ENCODE measurements around the gene CERT1.

The CERT1 gene

DNA sequence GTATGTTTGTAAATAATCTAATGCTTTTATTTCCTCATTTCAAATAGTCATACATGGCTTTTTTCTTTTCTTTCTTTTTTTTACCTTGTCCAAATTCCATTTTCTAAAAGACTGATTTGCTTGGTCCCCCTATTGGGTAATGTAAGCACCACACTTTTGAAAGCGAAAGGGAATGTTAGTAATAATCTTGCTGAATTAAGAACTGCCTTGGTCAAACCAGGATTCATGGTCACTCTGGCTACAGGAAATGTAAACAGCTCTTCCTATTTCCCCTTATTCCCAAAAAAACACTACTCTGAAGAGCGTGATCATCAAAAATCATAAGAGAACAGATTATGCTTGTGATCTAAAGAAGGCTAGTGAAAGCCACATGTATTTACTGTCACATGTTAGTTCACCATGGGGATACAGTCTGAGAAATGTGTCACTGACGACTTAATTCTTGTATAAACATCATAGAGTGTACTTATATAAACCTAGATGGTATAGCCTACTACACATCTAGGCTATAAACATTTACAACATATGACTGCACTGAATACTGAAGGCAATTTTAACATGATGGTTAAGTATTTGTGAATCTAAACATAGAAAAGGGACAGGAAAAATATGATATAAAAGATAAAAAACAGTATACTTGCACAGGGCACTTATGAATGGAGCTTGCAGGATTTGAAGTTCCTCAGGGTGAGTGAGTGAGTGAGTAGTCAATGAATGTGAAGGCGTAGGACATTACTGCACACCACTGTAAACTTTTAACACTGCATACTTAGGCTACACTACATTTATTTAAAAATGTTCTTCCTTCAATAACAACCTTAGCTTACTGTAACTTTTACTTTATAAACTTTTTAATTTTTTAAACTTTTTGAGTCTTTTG lies 99.1 kb downstream of the CERT1 start:
- in situ Hi-C loops (cut with HindIII; ENCODE audit: low sequenced_read_pairs) = no loop called here

DNA sequence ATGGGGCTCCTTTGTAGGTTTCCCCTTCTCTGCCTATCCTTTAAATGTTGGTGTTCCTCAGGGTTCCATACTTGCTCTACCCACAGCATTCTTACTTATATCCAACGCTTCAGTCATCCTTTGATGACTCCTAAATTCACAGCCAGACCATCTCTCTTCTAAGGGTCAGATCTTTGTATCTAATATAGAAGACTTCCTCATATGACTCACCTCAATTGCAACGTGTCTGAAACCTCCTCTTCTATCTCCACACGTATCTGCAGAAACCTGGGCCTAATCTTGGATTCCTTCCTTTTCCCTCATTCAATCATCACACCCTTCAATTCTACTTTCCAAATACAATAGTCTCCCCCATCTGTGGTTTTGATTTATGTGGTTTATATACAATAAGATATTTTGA lies 106.1 kb downstream of the CERT1 start:
- in situ Hi-C loops (cut with HindIII; ENCODE audit: low sequenced_read_pairs) = no loop called here

DNA sequence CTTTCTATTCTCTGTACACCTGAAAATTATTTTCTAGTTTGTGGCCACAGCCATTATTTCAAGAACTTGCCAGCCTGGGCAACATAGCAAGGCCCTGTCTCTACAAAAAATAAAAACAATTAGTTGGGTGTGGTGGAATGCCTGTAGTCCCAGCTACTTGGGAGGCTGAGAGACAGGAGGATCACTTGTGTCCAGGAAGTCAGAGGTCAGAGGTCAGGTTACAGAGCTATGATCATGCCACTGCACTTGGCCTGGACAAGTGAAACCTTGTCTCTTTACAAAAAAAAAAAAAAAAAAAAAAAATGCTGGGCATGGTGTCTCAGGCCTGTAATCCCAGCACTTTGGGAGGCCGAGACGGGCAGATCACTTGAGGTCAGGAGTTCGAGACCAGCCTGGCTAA lies 116.2 kb downstream of the CERT1 start:
- in situ Hi-C loops (cut with HindIII; ENCODE audit: low sequenced_read_pairs) = no loop called here

DNA sequence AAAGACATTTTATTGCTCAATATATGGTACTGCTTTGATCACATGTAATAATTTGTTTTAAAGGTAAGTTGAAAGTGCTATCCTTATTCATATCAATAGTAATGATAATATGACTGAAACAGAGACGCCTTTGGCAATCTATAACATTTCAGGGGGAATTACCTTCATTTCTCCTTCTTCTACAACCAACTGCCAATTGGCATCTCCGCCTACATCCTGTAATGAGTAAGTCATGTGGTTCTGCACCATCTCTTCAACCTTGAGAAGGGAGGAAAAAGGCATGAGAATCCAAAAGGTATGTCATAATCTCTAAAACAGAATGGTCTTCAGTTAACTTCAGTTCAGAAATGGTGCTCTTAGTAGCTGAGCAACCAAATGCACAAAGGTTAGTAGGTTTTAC lies 122.0 kb downstream of the CERT1 start:
- in situ Hi-C loops (cut with HindIII; ENCODE audit: low sequenced_read_pairs) = no loop called here

DNA sequence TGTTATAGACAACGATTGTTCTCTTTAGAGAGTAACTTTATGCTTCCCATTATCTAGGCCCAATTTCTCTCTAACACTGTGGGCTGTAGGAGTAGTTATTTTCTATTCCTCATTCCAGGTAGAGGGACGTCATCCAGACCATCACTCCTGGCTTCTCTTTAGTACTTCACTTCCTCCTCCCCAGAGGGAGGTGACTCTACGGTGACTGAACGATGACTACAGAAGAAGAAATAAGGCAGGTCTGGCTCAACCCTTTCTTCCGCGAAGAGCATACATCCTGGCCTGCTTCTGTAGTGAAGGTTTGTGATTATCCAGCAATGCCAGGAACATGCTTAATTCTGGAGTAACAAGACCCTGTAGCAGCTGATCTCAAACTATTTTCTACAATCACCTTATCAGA lies 123.6 kb downstream of the CERT1 start:
- in situ Hi-C loops (cut with HindIII; ENCODE audit: low sequenced_read_pairs) = no loop called here

DNA sequence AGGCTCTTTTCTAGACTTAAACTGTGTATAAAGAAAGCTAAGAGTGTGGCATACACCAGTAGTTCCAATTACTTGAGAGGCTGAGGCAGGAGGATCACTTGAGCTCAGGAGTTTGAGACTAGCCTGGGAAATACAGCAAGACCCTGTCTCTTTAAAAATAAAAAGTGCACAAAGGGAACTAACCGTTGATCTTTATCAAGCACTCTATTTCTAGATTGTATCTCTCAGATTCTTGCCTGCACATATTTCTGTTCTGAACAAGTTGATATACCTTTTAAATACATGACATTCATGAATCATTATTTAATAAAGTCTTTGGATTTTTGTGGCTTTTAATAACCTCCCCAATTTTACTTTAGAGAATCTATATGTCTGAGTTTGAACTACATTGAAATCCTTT lies 127.2 kb downstream of the CERT1 start:
- in situ Hi-C loops (cut with HindIII; ENCODE audit: low sequenced_read_pairs) = no loop called here

DNA sequence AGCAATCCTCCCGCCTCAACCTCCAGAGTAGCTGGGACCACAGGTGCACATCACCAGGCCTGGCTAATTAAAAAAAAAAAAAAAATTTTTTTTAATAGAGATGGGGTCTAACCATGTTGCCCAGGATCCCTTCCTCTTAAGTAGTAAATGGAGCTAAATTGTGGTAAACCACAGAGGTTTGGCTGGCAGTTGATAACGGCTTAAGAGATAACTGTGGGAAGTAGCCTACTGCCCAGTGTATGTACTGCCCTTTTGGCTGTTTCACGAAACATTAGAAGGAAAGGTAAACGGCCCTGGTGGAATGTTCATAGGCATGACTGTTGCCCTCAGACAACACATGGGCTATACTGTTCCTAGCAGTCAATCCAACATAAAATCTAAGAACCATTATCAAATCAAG lies 130.0 kb downstream of the CERT1 start:
- in situ Hi-C loops (cut with HindIII; ENCODE audit: low sequenced_read_pairs) = no loop called here

DNA sequence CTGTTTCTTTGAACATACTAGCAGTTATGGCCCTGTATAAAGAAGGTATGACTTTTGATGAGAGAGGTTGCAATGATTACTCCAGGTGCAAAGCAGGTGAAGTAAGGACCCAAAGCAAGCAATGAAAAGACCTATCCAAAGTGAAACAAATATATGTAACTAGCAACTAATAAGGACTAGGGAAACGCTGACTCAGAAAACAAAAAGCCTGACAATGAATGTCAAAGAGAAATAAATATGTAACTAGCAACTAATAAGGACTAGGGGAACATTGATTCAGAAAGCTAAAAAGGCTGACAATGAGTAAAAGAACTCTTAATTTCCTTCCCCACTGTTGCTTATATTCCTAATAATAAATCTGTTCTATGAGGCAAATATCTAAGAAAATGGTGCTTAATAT lies 131.3 kb downstream of the CERT1 start:
- in situ Hi-C loops (cut with HindIII; ENCODE audit: low sequenced_read_pairs) = no loop called here

DNA sequence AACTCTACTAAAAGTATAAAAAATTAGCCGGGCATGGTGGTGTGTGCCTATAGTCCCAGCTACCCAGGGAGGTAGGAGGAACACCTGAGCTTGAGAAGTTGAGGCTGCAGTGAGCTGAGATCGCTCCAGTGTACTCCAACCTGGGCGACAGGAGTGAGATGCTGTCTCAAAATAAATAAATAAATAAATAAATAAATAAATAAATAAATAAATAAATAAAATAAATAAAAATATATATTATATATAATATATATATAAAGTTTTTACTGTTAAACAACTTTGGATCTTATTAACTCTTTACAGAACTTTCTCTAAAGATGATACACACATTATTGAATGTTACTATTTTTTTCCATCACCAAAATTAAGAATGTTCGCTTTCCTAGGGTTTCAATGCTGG lies 136.0 kb downstream of the CERT1 start:
- in situ Hi-C loops (cut with HindIII; ENCODE audit: low sequenced_read_pairs) = no loop called here

DNA sequence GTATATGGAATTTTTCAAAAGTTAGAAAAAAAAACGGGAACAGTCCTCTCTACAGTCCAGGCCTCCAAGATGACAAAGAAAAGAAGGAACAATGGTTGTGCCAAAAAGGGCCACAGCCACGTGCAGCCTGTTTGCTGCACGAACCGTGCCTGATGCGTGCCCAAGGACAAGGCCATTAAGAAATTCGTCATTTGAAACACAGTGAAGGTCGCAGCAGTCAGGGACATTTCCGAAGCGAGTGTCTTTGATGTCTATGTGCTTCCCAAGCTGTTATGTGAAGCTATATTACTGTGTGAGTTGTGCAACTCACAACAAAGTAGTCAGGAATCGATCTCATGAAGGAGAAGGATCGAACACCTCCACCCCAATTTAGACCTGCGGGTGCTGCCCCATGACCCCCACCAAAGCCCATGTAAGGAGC lies 137.0 kb downstream of the CERT1 start:
- in situ Hi-C loops (cut with HindIII; ENCODE audit: low sequenced_read_pairs) = no loop called here

DNA sequence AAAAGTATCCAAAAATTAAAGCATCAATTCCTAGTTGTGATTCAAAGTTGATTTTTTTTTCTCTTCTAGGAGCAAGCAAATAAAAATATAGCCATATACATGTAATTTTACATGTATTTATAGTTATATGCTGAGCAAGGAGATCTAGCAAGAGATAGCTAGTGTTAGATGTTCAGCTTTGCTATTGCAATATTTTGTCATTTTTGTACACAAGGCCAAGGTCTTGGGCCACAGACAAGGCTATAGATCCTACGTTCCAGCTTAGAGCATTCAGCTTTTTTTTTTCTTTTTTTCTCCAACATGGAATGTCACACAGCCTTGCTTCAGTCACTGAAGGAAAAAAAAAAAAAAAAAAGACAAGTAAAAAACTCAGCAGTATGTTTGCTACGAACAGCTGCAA lies 137.6 kb downstream of the CERT1 start:
- in situ Hi-C loops (cut with HindIII; ENCODE audit: low sequenced_read_pairs) = no loop called here

DNA sequence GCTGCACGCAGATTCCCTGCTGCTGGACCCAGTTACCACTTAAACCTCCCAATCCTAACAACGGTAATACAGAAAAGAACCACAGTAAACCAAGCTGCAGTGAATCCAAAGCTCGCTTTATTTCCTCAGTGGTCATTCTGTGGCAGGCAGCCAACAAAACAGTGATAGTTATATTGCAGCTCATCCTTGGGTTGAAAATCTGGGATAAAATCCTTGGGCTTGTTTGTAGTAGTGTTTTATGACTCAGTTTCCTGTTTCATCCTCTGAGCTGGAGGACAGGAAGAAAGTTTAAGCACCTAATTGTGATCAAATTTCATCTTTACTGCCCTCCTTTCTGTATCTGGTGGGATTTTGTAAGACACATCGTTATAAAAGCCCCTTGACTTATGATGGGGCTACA lies 143.0 kb downstream of the CERT1 start:
- in situ Hi-C loops (cut with HindIII; ENCODE audit: low sequenced_read_pairs) = no loop called here

DNA sequence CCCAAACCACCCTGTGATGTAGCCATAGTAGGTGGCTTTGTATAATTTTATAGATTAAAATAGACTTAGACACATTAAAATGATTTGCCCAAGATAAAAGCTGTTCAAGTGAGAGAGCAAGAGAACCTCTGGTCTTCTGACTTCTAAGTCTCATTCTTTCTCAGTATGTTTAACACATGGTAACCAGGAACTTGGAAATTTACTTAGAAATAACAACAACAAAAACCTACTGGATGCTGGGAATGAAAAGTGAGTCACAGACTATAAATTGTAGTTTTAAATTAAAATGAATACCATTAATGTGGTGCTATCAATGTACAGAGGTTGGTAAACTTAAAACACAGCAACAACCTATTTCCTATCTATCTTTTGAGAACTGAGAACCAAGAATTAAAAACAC lies 144.0 kb downstream of the CERT1 start:
- in situ Hi-C loops (cut with HindIII; ENCODE audit: low sequenced_read_pairs) = no loop called here

DNA sequence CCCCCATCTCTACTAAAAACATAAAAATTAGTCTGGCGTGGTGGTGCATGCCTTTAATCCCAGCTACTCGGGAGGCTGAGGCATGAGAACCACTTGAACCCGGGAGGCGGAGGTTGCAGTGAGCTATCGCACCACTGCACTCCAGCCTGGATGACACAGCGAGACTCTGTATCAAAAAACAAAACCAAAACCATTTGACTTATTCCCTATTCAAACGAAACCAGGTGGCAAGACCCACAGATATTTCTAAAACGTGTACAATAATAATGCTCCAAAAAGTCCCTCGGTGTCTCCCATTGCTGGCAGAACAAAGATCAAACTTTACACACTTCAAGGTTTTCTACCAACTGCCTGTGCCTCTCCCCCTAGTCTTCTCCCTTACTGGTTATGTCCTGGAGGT lies 144.6 kb downstream of the CERT1 start:
- in situ Hi-C loops (cut with HindIII; ENCODE audit: low sequenced_read_pairs) = no loop called here

DNA sequence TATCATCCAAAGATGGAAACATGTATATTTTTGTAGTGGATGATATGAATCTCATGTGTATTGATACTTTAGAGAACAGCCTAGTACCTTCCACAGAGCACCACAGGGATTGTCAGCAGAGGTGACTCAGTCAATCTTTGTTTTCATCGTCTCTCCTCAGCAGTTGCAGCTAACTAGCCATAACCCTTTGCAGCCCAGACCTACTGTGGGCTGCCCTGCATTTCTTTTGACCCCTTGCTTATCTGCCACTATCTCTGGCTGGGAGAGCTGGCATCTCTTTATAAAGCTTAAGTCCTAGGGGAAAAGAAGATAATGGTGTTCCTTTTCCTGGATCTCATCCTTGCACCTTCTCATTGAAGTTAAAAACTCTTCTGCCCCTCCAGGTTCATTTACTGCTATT lies 145.7 kb downstream of the CERT1 start:
- in situ Hi-C loops (cut with HindIII; ENCODE audit: low sequenced_read_pairs) = no loop called here

DNA sequence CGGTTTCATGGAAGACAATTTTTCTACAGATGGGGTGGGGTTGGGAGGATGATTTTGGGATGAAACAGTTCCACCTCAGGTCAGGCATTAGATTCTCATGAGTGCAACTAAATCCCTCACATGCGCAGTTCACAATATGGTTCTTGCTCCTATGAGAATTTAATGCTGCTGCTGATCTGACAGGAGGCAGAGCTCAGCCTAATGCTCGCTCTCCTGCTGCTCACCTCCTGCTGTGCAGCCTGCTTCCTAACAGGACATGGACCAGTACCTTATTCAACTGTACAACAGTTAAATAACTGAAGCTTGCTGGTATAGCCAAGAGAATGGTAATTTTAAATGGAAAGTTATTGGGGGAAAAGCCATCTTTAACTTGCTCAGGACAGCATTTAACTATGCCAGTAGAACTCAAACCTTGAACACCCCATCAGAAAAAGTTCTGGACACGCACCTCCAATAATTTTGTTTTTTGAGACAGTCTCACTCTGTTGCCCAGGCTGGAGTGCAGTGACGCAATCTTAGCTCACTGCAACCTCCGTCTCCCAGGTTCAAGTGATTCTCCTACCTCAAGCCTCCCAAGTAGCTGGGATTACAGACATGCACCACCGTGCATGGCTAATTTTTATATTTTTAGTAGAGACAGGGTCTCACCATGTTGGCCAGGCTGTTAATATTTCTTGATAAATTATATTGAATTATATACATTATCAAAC lies 146.7 kb downstream of the CERT1 start:
- in situ Hi-C loops (cut with HindIII; ENCODE audit: low sequenced_read_pairs) = loop anchor here (5.0 kb wide), 1 partner anchor 303 kb away; no protein-coding TSS in a partner anchor

DNA sequence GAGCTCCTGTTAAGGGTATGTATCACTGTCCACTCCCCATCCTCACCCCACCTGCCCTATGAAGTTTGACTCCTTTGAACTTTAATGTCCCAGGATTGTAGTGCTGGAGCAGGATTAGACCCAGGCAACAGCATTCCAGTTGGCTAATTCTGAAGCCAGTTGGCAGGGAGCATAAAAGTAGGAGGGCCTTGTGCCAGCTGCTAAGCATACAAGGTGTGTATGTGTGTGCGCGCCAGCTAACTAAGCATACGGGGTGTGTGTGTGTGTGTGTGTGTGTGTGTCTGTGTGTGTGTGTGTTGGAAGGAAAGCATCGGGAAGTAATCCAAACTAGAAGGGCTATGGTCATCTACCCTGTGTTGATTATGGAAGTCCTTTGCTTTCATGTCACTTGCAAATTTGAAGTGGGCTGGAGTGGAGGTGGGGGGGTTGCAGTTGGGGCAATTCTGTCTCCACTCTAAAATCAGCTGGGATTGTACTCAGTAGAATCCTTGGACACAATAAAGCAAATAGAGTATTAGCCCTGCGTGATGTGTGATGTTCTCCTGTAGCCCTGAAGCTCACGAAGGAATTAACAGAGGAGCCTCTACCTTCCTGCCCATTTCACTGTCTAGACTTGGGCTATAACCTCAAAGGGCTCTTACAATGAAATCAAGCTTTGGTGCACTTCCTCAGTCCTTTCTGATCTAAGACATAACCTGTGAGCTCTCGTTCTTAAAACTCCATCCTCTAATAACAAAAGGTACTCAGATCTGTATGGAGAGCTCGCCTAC lies 147.5 kb downstream of the CERT1 start:
- in situ Hi-C loops (cut with HindIII; ENCODE audit: low sequenced_read_pairs) = loop anchor here (5.0 kb wide), 1 partner anchor 303 kb away; no protein-coding TSS in a partner anchor

DNA sequence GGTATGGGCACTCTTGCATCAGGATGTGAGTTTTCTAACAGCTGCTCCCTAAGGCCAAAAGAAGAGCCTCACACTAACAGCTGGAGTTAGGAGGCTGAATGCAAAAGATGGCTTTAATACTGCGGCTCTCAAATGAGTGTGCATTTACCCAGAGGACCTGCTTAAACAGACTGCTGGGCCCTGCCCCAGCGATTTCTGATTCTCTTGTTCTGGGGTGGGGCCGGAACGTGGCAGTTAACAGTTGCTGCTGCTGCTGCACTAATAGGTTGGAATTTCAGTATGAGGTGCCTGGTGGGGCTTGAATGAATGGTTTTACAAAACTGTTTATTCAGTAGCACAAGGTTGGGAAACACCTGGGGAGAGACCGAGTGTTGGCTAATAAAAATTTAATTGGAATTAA lies 148.3 kb downstream of the CERT1 start:
- in situ Hi-C loops (cut with HindIII; ENCODE audit: low sequenced_read_pairs) = loop anchor here (5.0 kb wide), 1 partner anchor 304 kb away; no protein-coding TSS in a partner anchor

DNA sequence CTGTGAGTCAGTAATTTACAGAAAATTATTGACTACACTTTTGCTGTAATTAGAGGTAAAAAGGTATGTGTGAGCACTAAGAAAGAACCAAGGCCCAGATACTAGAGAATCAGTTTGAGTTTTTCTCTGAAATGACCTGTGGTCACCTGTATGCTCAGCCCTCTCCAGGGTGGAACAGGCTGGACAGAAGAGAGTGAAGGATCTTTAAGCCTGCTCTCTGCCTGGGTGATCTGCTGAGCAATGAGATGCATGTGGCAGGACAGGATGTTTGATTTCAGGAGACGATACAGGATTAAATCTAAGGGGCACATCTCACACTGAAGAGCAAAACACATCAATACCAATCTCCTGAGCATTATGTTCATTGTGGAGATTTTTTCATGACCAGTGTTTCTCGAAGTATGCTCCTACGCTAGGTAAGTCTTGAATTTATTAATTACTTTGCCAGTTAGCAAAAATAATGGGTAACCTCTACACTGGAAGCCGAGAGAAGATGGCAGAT lies 148.9 kb downstream of the CERT1 start:
- in situ Hi-C loops (cut with HindIII; ENCODE audit: low sequenced_read_pairs) = loop anchor here (5.0 kb wide), 1 partner anchor 305 kb away; no protein-coding TSS in a partner anchor

DNA sequence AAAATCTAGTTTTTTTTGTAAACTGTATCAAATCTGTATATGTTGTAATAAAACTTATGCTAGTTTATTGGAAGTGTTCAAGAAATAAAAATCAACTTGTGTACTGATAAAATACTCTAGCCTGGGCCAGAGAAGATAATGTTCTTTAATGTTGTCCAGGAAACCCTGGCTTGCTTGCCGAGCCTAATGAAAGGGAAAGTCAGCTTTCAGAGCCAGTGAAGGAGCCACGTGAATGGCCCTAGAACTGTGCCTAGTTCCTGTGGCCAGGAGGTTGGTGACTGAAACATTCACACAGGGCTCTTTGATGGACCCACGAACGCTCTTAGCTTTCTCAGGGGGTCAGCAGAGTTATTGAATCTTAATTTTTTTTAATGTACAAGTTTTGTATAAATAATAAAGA lies 150.1 kb downstream of the CERT1 start:
- in situ Hi-C loops (cut with HindIII; ENCODE audit: low sequenced_read_pairs) = loop anchor here (5.0 kb wide), 1 partner anchor 306 kb away; no protein-coding TSS in a partner anchor

DNA sequence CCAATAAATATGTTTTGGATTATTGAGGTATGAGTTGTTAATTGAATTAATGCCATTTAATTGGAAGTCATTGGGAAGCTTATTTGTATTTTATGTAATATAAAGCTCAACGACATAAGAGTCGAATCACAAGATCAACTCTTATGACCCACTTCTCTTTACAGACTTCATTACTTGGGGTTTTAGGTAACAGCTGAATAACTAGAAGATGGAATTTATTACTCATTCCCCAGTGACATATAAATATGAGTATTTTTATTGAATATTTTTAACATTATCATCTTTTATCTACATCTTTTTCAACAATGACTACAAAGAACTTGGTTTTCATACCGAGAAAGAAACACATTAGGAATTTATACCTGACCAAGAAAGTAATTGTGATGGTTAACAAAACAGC lies 153.3 kb downstream of the CERT1 start:
- in situ Hi-C loops (cut with HindIII; ENCODE audit: low sequenced_read_pairs) = loop anchor here (10.0 kb wide), 1 partner anchor 237 kb away; no protein-coding TSS in a partner anchor

Data from endothelial cell of hepatic sinusoid (primary cell).